Heart right ventricle (tissue), 16 donors: ENCODE results near the gene INCENP. TPM values are rescaled to one million over a fixed set of nuclear protein-coding genes. Genes with fewer than 3 reads are reported as not detected.
A peak's percentile ranks its signal among the peaks of the same experiment; 100 is the strongest.

Experiments used
- ATAC-seq, 8 donors: fragments of 200-7000 bp; cut with Tn5 transposase; one replicate each; pipeline ENCODE4 v1.9.1; 2020; ENCODE audit warnings: mild to moderate bottlenecking in 8 of 8, moderate library complexity in 8 of 8, moderate number of reproducible peaks in 1 of 8
- DNase-seq, 2 donors: peaks; one replicate each; pipeline ENCODE4 v3.0.0-alpha.2; 2020
- H3K27ac ChIP-seq, 10 donors: fragments of 200-600 bp; sonication (generic) in 2 of 10; one replicate each; pipeline versions ENCODE4 v1.5.0 to v1.8.0; 2020 to 2022; ENCODE audit warnings: mild to moderate bottlenecking in 3 of 10
- H3K27me3 ChIP-seq, 7 donors: fragments of 200-600 bp; one replicate each; pipeline ENCODE4 v1.8.0; 2021 to 2022; ENCODE audit warnings: mild to moderate bottlenecking in 2 of 7
- H3K36me3 ChIP-seq, 9 donors: fragments of 200-600 bp; sonication (generic) in 1 of 9; one replicate each; pipeline versions ENCODE4 v1.5.0 to v1.8.0; 2020 to 2022; ENCODE audit warnings: mild to moderate bottlenecking in 2 of 9
- H3K4me1 ChIP-seq, 9 donors: fragments of 200-600 bp; sonication (generic) in 1 of 9; one replicate each; pipeline versions ENCODE4 v1.5.0 to v1.8.0; 2020 to 2022; ENCODE audit warnings: mild to moderate bottlenecking in 4 of 9
- H3K4me3 ChIP-seq, 10 donors: fragments of 200-600 bp; sonication (generic) in 2 of 10; one replicate each; pipeline versions ENCODE4 v1.5.0 to v1.8.0; 2020 to 2022; ENCODE audit warnings: mild to moderate bottlenecking in 7 of 10, moderate library complexity in 2 of 10
- H3K9me3 ChIP-seq, 11 donors: fragments of 200-600 bp in 10 of 11; sonication (generic) in 2 of 11; one replicate each; pipeline versions ENCODE4 v1.5.0 to v1.8.0; 2013 to 2022; ENCODE audit warnings: mild to moderate bottlenecking in 2 of 11, control low read depth in 1 of 11, moderate library complexity in 1 of 11
- CTCF ChIP-seq, 9 donors: fragments of 200-600 bp; sonication (generic) in 2 of 9; IDR thresholded peaks; one replicate each; pipeline versions ENCODE4 v1.5.0 to v1.8.0; 2021 to 2022; ENCODE audit warnings: antibody characterized with exemption in 9 of 9, mild to moderate bottlenecking in 5 of 9, moderate library complexity in 1 of 9
- WGBS, 2 donors: extraction: QIAGEN DNeasy Blood & Tissue Kit; methylation state at CpG; one replicate each; pipeline ENCODE4 v1.1.7; 2013; ENCODE audit warnings: inconsistent platforms in 1 of 2; 5-methylcytosine and 5-hydroxymethylcytosine counted together
- intact Hi-C, 10 donors: fragments of 100-400 bp; cut with DNase I; formaldehyde crosslinking; loops; one replicate each; pipeline versions ENCODE4 v1.11.1 to v1.14.2; 2022
- polyA plus RNA-seq, 2 donors: library from polyadenylated mRNA; stranded (reverse); fragments of 200-250 nt; gene quantifications; one replicate each; pipeline ENCODE4 v1.2.3, GENCODE V29; 2013
- total RNA-seq, 10 donors: library from RNA; stranded (reverse); fragmentation: NEBNext Ultra II Directional in 3 of 10; extraction: Animal tissue kit (Norgen Biotek cat#: 25700) in 3 of 10; gene quantifications; one replicate each; pipeline versions ENCODE4 v1.2.1 to v1.2.4, GENCODE V29; 2021 to 2023
- donor health status: Arrhythmogenic right ventricular cardiomyopathy.
- donor health status: ischemic (EF 13 %, LVEDD 7.1; RV severe dilation, severe dysfunction).
- donor health status: healthy with polysubstance abuse.
- donor health status: DM: no; HTN: yes; CAD: no.
- donor health status: DM: no; HTN: no; CAD: no.
- donor health status: ischemic (EF 25% LVEDD 6.9; RV normal size, moderate dysfunction).
- donor health status: ischemic (EF 25% LVEDD 5.7; RV mildly dilated, moderate dysfunction).
- donor health status: healthy.
- donor health status: DM: yes; HTN: yes; CAD: no.
- donor health status: Ischemic cardiomyopathy.
- donor health status: ischemic (EF 35%, LVEDD 5.7; RV mildly dilated, moderate dysfunction).
- donor health status: nonischemic (EF 11% LVEDD 7.7; RV severe dilation, severe dysfunction).
- donor health status: DM: yes; HTN: yes; CAD: no.
- donor health status: PGD.
- donor health status: ischemic (EF 29% LVEDD 5.4; RV normal size, mild dysfunction).
- donor health status: nonischemic (EF 23%, LVEDD 6.1; RV moderate dilation, normal function).

The INCENP gene
- total and polyA plus RNA-seq, 12 donors: 2.1 to 20.0 (median 12.3) TPM

- H3K9me3 ChIP-seq: no peaks in the 10 kb centered on the region
- peaks cover 0 to 3% (median 0%) of the 10 kb centered on the region in 9 donors for H3K4me1 ChIP-seq
- H3K27ac ChIP-seq: no peak overlapping the region
- 96 to 97% methylated on average over 11 of the region's 11 CpGs for WGBS, 2 donors
- no peaks in the 10 kb centered on the region for H3K27me3 ChIP-seq
- intact Hi-C loops: no loop called here
- ATAC-seq (no peak), DNase-seq (no peak)
- TF ChIP-seq CTCF (IDR thresholded peaks at IDR 0.05): no peak
- peaks cover 0 to 99% (median 29%) of the 10 kb centered on the region in 9 donors for H3K36me3 ChIP-seq
- H3K4me3 ChIP-seq: no peak overlapping the region
Observed at GRCh38 chr11:62145261-62145871, 21.6 kb downstream of the INCENP start.

GRCh38 chr11:62146476-62147200 lies 22.8 kb downstream of the INCENP start:
- H3K4me1 ChIP-seq: peaks cover 0 to 5% (median 0%) of the 10 kb centered on the region in 9 donors
- H3K27me3 ChIP-seq: no peaks in the 10 kb centered on the region
- no peak overlapping the region for H3K27ac ChIP-seq
- H3K36me3 ChIP-seq: peaks cover 0 to 99% (median 27%) of the 10 kb centered on the region in 9 donors
- ATAC-seq (no peak), DNase-seq (no peak)
- WGBS, 2 donors: 94 to 97% methylated on average over 36 of the region's 36 CpGs
- no peak overlapping the region for H3K4me3 ChIP-seq
- no peak for TF ChIP-seq CTCF (IDR thresholded peaks at IDR 0.05)
- intact Hi-C loops: no loop called here
- no peaks in the 10 kb centered on the region for H3K9me3 ChIP-seq

- Histone ChIP-seq H3K4me3 (no peak overlapping the region), H3K27me3 (no peaks in the 10 kb centered on the region), H3K27ac (no peak overlapping the region), H3K9me3 (no peaks in the 10 kb centered on the region), H3K4me1 (peaks cover 0 to 11% (median under 1%) of the 10 kb centered on the region in 9 donors), H3K36me3 (peaks cover 0 to 100% (median 26%) of the 10 kb centered on the region in 9 donors)
- DNase-seq (no peak), ATAC-seq (no peak)
- WGBS, 2 donors: 91 to 92% methylated on average over 12 of the region's 12 CpGs
- TF ChIP-seq CTCF (IDR thresholded peaks at IDR 0.05): peak in 1 of 9 donors; percentile 11
- intact Hi-C loops: no loop called here
Observed at GRCh38 chr11:62147545-62147944, 23.7 kb downstream of the INCENP start.

- ATAC-seq (no peak), DNase-seq (no peak)
- Histone ChIP-seq H3K36me3 (peaks cover 0 to 95% (median 26%) of the 10 kb centered on the region in 9 donors), H3K4me1 (peaks cover 0 to 19% (median 0%) of the 10 kb centered on the region in 9 donors), H3K27ac (no peak overlapping the region), H3K27me3 (no peaks in the 10 kb centered on the region), H3K4me3 (no peak overlapping the region), H3K9me3 (no peaks in the 10 kb centered on the region)
- intact Hi-C loops: no loop called here
- no peak for TF ChIP-seq CTCF (IDR thresholded peaks at IDR 0.05)
- 83 to 88% methylated on average over 10 of the region's 10 CpGs for WGBS, 2 donors
Observed at GRCh38 chr11:62148271-62148980, 24.6 kb downstream of the INCENP start.
